T-helper 1 cell treated with Interleukin-12 subunit alpha and Interleukin-12 subunit beta and Interleukin-4 antibody, amounts not matched to agents 30 ng/mL and 1 ng/mL, for 36 hours (primary cell): ENCODE results near the gene HERC3. TPM values are rescaled to one million over a fixed set of nuclear protein-coding genes. Genes with fewer than 3 reads are reported as not detected.

ENCODE experiments used
- intact Hi-C: fragments of 100-400 bp; cut with micrococcal nuclease; formaldehyde crosslinking; loops from one replicate; pipeline ENCODE4 v1.15.1; 2024
- total RNA-seq: library from RNA; stranded (reverse); gene quantifications from 2 replicates; pipeline ENCODE4 v1.2.3, GENCODE V29; 2022

HERC3 gene
- total RNA-seq, 1 donor from 2014 or later, result 33.2 TPM

DNA sequence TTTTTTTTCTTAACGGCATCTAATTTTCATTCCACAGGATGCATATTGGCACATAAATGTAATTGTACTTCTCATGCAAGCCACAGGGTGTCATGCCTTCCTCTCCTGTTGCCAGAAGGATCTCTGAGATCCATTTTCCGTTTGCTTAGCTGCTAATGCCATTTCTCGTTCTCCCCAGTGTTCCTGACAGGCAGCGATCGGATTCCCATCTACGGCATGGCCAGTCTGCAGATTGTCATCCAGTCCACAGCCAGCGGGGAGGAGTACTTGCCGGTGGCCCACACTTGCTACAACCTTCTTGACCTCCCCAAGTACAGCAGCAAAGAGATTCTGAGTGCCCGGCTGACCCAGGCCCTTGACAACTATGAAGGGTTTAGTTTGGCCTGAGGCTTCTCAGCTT lies 114.3 kb downstream of the HERC3 start:
- intact Hi-C loops, result no loop called here

- intact Hi-C loops, result no loop called here
Measured at GRCh38 chr4:88709989-88710388, 117.7 kb downstream of the HERC3 start.

DNA sequence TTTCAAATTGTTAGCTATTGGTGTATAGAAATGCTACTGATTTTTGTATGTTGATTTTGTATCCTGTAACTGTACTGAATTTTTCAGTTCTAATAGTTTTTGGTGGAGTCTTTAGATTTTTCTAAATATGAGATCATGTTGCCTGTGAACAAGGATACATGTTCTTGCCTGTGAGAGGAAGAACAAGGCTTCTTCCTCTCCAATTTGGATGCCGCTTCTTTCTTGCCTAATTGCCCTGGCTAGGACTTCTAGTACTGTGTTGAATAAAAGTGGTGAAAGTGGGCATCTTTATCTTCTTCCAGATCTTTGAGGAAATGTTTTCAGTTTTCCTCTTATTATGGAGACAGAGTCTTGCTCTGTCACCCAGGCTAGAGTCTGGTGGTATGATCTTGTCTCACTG lies 121.5 kb downstream of the HERC3 start:
- intact Hi-C loops, result no loop called here

GRCh38 chr4:88718098-88718497 lies 125.8 kb downstream of the HERC3 start:
- intact Hi-C loops, result no loop called here

DNA sequence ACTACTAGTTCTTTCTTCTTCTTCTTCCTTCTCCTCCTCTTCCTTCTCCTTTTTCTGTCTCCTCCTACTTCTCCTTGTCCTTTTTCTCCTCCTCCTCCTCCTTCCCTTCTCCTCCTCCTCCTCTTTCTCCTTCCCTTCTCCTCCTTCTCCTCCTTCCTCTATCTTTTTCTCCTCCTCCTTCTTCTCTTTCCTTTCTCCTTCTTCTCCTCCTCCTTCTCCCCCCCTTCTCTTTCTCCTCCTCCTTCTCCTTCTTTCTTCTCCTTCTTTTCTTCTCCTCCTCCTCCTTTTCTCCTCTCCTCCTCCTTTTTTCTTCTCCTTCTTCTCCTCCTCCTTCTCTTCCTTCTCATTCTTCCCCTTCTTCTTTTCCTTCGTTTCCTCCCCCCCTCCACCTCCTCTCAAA lies 127.1 kb downstream of the HERC3 start:
- intact Hi-C loops, result no loop called here

GRCh38 chr4:88720451-88721428 lies 128.5 kb downstream of the HERC3 start:
- intact Hi-C loops, result no loop called here

- intact Hi-C loops, result no loop called here
Measured at GRCh38 chr4:88722276-88722780, 130.0 kb downstream of the HERC3 start.

GRCh38 chr4:88722828-88723227 lies 130.5 kb downstream of the HERC3 start:
- intact Hi-C loops, result no loop called here

- intact Hi-C loops, result no loop called here
Measured at GRCh38 chr4:88724406-88724805, 132.1 kb downstream of the HERC3 start.

DNA sequence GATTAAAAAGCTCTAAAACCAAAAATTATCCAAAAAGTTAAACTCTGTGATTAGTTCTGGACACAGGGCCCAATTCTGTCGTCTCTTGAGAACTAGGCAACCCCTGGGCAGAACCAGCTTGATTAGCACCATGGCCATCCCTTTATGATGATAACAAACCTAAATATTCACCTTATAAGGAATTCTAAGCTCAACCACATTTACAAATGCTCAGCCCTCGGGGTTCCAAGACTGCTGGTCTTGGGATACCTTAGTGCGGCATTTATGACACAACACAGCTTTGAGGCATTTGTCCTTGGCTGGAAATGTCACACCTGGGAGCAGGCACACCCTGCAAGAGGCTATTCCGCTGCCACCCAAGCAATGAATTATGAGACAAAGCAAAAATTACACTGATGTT lies 132.9 kb downstream of the HERC3 start:
- intact Hi-C loops, result no loop called here

DNA sequence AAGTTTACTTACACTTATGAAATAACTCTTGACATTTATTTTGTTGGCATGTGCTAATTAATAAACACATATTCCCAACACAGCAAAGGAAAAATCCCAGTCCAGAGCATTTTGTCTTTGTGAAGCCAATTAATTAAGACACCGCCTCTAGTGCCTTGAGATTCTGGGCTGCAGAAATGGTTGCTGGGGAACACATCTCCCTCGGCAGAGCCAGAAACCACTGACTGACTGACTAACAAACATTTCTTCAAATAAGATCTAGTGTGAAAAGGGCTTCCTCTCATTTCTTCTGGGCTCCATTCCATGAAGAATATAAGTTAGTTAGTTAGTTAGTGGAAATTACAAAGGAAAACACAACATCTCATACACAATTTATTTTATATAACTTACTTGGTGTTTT lies 133.7 kb downstream of the HERC3 start:
- intact Hi-C loops, result no loop called here

DNA sequence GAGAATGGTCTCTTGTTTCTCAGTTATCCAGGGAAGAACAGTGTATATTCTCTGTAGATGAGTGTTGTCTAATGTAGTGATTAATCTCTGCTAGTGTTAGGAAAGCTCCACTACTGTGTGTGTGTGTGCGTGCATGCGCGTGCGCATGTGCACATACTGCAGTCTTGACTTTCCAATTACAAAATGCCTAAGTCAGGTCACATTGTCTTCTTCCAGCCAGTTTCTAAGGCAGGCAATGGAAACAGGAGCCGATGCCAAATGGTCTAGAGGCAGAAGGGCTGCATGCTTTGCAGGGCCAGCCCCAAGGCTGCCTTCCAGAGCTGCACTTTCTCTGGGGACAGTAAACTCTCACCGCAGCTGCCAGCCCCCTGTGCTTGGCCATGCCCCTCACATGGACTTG lies 135.9 kb downstream of the HERC3 start:
- intact Hi-C loops, result no loop called here

DNA sequence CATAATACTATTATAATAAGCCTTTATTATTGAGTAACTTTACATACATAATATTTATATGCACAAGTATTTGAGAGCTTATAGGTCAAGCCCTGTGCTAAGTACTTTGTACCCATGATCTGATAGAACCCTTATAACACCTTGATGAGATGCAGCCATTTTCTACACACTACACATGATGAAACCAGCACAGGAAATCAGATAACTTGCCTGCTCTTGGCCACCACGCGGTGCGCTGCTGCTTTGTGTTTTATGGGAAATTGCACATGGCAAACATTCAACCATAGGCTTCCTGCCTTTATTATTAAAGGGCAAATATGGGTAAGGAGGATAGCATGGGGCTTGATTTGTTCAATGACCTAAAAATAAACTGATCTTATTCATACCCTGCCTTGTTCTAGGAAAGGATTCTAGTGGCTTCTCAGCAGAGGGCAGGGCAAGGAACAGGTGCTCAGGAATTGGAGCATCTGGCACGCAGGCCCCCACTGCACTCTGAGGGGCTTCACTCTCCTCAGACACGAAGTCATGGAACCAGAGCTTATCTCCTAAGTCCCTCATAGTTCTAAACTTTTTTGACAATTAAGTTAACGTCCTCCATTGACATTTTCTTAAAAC lies 137.0 kb downstream of the HERC3 start:
- intact Hi-C loops, result no loop called here

GRCh38 chr4:88730811-88731210 lies 138.5 kb downstream of the HERC3 start:
- intact Hi-C loops, result no loop called here

GRCh38 chr4:88731381-88731780 lies 139.1 kb downstream of the HERC3 start:
- intact Hi-C loops, result no loop called here

GRCh38 chr4:88732714-88733368 lies 140.6 kb downstream of the HERC3 start:
- intact Hi-C loops, result no loop called here

GRCh38 chr4:88734403-88734949 lies 142.2 kb downstream of the HERC3 start:
- intact Hi-C loops, result no loop called here

GRCh38 chr4:88735564-88735963 lies 143.3 kb downstream of the HERC3 start:
- intact Hi-C loops, result no loop called here

GRCh38 chr4:88736264-88736663 lies 144.0 kb downstream of the HERC3 start:
- intact Hi-C loops, result no loop called here

- intact Hi-C loops, result no loop called here
Measured at GRCh38 chr4:88737307-88737941, 145.1 kb downstream of the HERC3 start.

GRCh38 chr4:88738180-88738579 lies 145.9 kb downstream of the HERC3 start:
- intact Hi-C loops, result no loop called here
